Muscle of back (tissue), 11 donors: ENCODE data around the gene DNAAF8. TPM values are rescaled to one million over a fixed set of nuclear protein-coding genes. Genes with fewer than 3 reads are reported as not detected.

ENCODE experiments used
- DNase-seq, 3 donors: peaks; one replicate each; pipeline versions ENCODE4 v3.0.0 to v3.0.0-alpha.2; 2013
- polyA plus RNA-seq, 10 donors: library from polyadenylated mRNA; unstranded; fragments of 120-200 nt; gene quantifications; one replicate each; pipeline ENCODE4 v1.2.1, GENCODE V29; 2013; ENCODE audit not compliant: insufficient read length in 10 of 10

Gene DNAAF8
- polyA plus RNA-seq, 10 donors: 0.35 to 1.0 (median 0.71) TPM

DNA sequence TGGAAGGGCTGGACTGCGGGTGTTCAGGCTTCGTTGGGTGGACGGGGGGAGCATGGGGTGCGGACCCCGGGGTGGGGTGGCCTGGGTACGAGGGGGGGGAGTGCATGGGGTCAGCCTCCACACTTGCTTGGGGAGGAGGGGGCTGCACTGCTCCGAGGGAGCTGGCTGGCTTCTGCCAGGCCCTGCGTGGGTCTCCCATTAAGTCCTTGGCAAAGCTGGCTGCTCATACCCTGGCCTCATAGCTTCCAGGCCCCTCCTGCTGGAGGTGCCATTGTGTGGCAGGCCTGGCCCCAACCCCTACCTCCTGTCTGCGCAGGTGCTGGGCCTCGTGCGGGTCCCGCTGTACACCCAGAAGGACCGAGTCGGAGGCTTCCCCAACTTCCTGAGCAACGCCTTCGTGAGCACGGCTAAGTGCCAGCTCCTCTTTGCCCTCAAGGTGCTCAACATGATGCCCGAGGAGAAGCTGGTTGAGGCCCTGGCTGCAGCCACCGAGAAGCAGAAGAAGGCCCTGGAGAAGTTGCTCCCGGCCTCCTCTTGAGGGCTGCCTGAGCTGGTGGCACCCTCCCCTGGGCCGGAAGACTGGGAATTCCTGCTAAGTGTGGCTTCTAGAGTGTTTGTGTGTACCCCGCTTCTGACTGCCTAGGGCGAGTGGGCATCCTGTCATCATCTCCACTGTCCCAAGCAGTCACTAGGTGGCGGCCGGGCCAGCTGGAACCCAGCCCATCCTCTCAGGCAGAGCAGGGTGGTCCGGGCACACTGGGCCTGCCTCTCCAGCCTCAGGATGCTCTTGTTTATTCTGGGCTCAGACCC is 39.5 kb upstream of the DNAAF8 start:
- DNase-seq: no peak

DNA sequence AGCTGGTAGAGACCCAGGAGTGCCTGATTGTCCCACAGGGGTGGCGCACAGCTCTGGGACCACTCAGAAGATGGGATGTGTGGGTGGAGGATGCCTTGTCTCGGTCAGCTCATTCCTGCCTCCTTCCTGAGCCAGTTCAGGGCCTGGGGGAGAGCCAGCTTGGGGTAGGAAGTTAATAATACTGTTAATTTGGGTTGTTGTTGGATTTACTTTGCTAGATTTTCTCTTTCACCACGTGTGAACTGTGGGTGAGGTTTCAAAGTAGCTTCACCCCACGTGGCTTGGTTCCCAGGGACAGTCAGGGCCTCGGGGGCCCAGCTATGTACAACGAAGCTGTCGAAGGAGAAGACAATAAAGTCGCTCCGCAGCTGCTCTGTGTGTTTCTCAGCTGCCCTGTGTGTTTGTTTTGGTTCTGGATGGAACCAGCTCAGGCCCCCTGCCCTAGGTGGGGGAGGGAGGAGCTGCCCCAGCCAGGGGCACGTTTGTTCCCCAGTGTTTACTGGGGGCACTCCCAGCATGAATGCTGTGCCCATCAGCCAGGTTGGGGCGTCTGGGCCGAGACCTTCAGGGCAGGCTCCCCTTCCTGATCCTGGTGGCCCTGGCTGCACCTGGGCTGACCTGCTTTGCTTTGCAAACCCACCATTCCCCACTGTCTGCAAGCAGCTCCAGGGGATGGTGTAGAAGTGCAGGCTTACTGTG is 38.7 kb upstream of the DNAAF8 start:
- no peak for DNase-seq

DNA sequence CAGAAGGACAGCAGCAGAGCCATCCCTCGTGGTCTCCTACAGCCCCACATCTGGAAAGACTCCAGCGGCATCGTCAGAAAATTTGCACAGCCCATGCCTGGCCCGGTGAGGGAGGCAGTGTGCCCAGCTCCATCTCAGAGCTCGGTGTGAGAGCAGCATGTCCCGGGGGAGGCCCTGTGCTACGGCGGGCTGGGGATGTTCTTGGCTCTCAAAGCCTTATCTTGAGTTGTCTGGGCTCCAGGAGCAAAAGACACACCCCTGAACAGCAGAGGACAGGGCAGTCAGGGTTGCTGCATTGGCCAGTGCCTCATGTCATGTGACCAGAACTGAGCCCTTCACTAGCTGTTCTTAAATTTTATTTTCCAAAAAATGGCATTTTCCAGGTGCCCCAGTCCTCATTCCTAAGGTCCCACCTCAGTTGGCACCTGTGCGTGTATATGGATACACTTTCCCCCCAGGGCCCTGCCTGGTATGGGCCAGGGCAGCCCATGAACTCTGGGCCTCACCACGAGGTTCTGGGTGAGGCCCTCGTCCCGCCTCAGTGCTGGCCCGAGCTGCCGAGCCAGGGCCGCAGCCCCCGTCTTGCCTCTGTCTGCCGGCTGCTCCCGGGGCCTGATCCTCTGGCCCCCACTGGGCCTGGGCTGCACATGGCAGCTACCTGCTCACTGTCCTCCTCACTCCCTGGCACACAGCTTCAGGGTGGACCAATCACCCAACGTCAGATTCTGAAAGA is 38.0 kb upstream of the DNAAF8 start:
- DNase-seq: no peak

DNA sequence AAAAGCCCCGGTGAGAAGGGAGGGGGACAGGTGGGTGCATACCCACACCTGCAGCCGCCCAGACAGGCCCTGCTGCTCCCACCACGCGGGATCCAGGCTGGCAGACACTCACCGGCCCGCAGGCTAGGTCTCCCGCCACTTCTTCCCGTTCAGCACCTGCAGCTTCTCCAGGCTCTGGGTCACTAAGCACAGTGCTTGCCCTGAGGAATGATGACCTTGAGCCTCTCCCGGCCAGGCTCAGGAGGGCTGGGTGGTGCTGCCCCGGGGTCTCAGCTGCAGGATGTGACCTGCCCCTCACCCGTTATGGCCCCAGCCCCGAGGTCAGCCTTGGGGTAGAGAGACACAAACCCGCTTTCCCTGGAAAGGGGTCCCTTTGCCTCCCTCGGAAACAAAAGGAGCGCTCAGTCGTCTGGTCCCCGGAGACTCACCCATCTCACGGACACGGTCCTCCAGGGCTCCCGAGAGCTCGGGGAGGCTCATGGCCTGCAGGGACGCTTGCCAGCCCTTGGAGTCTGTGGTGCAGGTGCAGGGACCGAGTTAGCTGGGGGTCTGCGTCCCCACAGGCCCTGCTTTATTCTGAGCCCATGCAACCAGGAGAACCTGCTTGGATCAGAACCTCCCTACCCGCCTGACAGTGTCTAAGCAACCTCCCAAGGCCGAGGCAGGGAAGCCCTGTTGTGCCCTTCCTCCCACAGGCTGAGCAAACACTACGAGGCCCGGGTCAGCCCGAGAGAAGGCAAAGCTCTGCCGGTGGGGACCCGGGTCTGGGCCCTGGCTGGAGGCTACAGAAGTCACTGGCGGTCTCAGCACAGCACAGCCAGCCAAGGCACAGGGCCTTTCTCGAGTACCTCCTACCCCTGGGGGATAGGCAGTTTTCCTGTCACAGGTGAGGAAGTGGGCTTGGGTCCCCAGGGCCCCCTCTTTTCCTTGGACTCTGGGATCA is 37.2 kb upstream of the DNAAF8 start:
- DNase-seq: no peak

DNA sequence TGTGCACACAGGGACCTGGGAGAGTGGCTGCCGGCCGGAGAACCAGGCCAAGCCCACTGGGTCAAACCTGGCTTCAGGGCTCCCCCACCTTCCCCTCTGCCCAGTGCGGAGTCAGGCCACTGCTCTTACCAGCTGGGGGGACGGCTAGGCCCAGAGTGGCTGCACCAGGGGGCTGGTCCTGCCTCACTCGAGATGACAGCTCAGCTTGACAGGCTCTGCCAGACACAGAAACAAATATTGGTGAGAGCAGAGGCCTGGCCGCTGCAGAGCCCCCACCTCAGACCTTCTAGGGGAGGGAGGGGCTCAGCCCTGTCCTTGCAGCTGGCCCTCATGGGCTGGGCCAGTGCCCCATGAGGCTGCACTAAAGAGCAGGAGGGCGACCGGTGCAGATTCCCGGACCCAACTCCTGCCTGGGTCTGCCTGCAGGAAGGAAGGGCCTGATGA is 36.5 kb upstream of the DNAAF8 start:
- DNase-seq: no peak

DNA sequence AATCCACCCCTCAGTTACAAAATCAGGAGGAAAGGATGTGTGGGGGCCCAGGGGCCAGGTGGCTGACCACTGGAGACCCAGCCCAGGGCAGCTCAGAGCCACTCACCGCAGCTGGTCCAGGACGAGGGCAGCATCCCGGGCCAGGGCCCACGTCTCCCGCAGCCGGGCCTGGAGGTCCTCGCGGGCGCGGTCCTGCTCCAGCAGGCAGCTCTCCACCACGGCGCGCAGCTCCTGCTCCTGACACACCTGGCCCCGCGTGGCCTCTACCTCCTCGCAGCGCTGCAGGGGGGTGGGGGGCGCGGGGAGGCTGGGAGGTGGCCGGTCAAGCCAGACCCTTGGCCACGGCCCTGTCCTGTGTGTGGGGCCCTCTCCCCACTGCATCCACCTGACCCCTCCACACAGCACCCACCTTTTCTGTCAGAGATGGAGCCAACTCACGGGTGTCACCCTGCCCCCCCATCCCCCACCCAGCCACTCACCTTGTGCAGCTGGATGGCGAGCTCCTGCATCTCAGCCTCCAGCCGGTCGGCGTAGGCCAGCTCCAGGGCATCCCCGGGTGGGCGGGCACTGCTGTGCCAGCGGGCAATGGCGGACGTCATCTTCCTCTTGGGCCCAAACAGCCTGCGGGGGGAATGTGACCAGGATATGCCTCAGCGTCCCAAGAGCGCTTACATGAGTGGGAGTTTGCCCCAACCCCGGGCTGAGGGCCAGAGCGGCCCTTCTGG is 35.9 kb upstream of the DNAAF8 start:
- no peak for DNase-seq

DNA sequence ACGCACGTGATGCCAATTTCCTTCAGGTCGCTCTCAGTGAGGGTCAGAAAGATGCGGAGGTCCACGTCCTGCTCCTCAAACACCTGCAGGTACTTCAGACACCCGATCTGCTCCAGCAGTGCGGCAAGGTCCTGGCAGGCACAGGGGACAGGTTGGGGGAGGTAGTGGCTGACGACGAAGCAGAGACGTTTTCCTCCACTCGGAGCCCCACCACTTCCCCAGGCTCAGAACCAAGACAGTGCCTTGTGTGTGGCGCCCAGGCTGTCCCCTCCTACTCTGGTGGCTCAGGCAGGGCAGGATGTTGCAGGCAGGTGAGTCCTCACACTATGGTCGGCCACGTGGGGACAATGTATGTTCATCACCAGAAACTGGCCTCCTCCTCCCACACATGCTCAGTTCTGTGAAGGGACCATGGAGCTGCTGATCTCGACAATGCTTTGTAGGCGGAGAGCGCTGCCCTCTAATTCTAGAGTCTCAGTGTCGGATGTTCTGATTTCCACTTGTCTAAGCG is 35.2 kb upstream of the DNAAF8 start:
- DNase-seq: no peak

DNA sequence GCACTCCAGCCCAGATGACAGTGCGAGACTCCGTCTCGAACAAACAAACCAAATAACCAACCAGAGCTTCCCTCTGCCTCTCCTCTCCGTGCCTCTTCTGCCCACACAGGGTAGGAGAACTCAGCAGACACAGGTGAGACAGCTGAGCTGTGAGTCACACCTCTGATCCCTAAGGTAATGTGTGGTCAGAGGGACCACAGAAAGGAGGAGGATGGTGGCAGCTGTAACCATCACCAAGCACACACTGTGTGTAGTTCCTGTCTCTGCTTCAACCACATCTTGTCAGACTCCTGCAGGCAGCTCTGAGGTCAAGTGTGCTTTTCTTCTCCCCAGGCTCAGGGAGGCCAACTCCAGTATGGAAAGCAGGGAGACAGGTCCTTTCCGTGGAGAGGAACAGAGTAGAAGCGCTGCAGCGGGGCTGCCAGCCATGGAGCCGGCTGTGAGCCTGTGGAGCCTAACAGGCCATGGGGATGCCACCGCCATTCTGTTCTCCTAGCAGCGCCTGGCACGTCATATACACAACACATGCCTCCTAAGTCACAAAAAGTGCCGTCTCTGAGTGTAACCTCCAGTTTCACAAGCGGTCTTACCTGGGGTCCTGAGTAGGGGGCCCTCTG is 33.8 kb upstream of the DNAAF8 start:
- no peak for DNase-seq

DNA sequence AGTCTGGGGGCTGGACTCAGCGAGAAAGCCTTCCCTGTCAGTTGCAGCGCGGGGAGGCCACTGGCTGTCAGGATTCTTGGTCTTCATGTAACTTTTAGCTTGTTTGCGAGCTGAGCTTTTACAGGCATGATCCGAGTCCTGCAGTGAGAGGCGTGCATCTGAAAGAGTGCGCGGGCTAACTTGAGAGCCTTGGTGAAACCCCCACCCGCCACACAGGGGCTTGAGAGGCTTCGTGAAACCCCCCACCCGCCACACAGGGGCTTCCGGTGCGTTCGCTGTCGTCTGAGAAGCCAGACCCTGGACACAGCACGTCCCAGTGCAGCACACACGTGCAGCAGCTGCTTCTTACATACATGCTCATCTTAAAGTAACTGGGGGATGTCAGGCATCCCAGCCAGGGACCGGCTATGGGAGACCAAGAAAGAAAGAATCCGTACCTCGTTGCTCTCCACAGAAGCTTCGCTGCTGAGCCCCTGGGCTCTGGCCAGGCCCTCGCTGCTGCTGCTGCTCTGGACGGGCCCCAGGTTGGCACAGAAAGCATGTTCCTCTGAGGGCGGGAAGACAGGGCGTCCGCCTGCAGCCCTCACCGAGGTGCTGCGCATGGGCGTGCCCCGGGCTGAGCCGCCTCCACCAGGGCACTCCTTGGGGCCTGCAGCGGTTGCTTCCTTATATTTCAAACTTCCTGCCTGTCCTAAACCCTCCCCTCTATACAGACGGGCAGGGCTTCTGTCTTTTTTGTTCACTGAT is 33.2 kb upstream of the DNAAF8 start:
- DNase-seq: no peak

DNA sequence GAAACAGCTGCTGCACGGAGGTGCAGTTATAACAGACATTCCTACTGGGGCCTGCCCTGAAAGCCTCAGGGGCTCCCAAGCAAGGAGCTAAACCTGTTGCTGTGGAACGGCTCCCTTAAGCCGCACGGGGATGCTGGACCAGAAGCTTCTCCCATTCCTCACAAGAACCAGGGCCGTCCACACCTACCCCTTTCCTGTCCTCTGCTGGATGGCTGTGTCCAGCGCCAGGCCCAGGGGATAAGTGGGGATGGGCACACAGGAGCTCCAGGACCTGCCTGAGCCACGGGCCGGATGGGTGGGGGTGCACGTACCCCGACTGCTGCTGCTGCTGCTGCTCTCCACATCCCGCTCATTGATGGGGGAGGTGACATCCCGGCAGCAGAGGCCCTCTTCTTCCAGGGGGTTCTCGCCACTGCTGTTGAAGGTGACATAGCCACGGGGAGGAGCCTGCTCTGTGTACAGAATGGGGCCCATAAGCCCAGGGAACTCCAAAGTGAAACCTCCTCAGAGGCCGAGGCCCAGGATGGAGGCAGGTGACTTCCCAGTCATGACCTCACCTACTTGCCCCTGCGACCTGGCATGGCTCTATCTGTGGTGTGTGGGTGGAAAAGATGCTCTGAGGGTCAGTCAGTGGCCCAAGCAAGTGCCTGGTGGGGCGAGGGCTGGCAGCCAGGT is 32.4 kb upstream of the DNAAF8 start:
- no peak for DNase-seq

DNA sequence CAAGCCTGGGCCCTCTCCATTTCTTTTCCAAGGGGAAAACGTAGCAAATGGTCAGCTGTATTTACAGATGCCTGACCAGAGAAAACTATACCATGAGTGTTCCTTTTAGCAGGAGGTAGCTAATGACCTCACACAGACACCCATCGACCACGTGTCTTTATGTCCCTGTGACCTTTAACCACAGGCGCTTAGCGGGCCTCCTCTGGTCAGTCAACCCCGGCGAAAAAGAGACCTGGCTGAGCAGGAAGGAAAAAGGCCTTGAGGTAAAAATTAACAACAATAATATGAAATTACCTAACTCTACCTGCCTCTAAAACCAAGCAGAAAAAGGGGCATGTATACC is 31.9 kb upstream of the DNAAF8 start:
- no peak for DNase-seq

DNA sequence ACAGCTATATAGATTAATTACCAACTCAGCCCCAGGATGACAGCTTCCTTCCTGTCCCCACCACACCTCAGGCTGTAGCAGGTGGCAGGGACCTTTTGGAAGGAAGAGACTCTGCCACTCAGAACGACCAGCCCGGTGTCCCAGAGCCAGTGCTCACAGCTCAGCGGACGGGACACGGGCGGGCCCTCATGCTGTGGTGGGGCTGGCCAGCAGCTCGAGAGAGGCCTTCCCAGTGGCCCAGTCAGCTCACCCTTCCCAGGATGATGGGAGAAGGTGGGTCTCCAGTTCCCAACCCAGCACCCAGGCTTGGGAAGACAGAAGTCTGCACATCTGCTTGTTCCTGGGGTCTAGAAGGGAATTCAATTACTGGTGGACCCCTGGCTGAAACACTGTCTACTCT is 30.4 kb upstream of the DNAAF8 start:
- no peak for DNase-seq

DNA sequence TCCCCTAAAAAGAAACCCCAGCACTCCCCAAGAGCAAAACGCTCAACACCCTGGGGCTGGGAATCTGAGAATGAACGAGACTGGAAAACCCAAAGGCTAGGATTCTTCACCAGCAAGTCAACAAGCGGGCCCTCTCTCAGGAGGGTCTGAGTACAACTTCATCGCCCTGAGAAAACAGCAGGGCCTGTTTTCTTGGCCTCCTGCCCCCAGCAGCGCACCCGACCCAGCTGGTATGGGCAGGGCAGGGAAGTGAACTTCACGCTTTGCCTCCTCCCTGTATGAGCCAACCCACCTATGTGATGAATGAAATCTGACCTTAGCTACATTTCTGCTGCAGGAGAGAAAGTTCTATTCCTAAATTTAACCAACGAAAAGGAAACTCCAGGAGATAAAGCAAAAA is 29.8 kb upstream of the DNAAF8 start:
- DNase-seq: no peak

DNA sequence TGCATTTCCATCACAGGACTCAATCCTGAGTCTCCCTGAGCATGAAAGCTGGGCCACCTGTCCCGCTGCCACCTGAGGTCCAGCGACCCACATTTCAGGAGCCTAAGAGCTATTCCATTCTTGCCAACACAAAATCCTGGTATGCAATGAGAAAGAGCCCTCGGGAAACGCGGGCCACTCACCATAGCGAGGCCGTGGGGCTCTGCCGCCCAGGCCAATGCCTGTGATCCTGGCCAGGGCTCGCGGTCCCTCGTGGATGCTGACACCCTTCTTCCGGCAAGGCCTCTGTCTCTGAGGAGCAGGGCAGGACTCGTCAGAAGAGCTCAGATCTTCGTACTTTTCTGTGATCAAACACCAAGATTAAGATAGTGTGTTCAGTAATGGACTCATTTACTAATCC is 29.4 kb upstream of the DNAAF8 start:
- no peak for DNase-seq

DNA sequence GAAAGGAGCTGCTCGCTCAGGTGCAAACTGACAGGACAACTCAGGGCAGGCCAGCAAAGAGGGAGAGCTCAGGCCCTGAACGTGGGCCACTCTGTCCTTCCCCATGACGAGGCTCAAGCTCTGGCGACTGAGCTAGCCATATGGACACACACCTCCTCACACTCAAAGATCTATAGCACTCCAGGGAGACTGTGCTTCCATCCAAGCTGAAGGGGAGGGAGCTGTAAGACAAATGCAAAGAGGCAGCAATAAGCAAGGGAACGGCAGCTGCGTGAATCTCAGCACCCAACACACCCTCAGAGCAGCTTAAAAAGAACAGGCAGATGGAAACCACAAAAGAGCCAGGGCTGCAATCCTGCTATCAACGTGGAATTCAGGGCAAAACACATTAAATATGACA is 27.5 kb upstream of the DNAAF8 start:
- no peak for DNase-seq

DNA sequence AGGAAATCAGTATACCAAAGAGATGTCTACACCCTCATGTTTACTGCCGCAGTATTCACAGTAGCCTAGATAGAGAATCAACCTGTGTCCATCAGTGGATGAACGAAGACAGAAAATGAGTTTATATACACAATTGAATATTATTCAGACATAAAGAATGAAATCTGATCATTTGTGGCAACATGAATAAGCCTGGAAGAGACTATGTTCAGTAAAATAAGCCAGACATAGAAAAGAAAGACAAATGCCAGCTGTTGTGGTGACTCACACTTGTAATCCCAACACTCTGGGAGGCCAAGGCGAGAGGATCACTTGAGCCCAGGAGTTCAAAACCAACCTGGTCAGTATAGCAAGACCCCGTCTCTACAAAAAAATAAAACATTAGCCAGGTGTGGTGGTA is 24.9 kb upstream of the DNAAF8 start:
- no peak for DNase-seq

DNA sequence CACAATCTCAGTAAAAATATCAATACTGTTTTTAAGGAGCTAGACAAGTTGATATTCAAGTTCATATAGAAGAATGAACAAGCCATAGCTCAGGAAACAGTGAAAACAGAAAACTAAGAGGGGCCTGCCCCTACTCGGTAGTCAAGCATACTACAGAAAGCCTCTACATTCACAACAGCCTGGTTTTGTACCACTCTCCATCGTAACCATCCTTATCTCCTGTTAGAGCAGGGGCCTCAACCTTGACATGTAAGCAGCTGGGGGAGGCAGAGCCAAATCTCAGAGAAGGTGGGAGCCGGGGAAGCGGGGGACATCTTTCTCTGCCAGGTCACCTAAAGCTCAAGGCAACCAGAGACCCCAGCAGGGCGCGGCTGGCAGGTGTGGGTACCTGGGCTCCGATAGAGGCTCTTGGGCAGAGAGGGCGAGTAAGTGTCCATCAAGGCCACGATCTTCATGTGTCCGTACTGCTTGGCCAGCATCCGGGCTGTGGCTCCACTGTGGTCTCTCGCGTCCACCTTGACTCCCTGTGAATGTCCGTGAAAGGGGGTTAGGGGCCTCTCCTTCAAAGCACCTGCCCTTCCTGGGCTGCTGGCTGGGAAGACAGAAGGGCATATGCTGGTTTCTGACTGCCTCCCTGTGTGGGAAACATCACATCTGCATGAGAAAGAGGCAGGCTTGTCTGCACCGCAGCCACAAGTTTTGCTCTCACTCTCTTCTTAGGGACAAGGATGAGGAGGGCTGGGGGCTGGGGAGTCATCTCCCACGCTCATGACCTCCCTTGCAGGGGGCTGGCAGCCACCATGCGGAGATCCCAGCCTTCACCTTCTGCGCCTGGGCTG is 20.5 kb upstream of the DNAAF8 start:
- no peak for DNase-seq

DNA sequence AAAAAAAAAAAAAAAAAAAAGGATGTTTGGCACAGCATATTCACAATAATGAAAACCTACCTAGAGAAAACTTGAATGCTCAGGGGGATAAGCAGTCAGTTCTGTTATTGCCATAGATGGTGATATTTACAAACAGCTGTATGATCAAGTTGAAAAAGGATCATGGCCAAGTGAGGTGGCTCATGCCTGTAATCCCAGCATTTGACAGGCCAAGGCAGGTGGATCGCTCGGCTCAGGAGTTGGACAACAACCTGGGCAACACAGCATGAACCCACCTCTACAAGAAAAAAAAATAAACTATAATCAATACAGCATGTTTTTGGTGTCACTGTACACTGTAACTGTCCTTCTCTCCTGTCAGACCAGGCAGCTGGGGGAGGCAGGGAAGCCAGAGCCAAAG is 19.3 kb upstream of the DNAAF8 start:
- no peak for DNase-seq
